Stomach (tissue), 9 donors: ENCODE results near the gene OCIAD2. TPM values are rescaled to one million over a fixed set of nuclear protein-coding genes. Genes with fewer than 3 reads are reported as not detected.

Experiments
- DNase-seq, 2 donors: peaks; one replicate each; pipeline versions ENCODE4 v3.0.0 to v3.0.0-alpha.2; 2013 to 2019
- H3K27ac ChIP-seq, 5 donors: fragments of 200-600 bp in 4 of 5; sonication (generic) in 4 of 5; one replicate each; pipeline ENCODE4 v1.5.1; 2013 to 2019; ENCODE audit warnings: mild to moderate bottlenecking in 1 of 5, moderate library complexity in 1 of 5
- H3K27me3 ChIP-seq, 3 donors: fragments of 200-600 bp; sonication (generic); one replicate each; pipeline ENCODE4 v1.5.1; 2017 to 2019; ENCODE audit warnings: mixed run types in 1 of 3
- H3K36me3 ChIP-seq, 4 donors: fragments of 200-600 bp; sonication (generic); 1 replicate in 3 of 4; 2 replicates in 1 of 4; pipeline ENCODE4 v1.5.1; 2016 to 2019
- H3K4me1 ChIP-seq, 4 donors: fragments of 200-600 bp; sonication (generic); one replicate each; pipeline ENCODE4 v1.5.1; 2016 to 2019
- H3K4me3 ChIP-seq, 4 donors: fragments of 200-600 bp; sonication (generic) in 3 of 4; one replicate each; pipeline ENCODE4 v1.5.1; 2016 to 2019; ENCODE audit warnings: mild to moderate bottlenecking in 1 of 4
- H3K9me3 ChIP-seq, 4 donors: fragments of 200-600 bp; sonication (generic); one replicate each; pipeline ENCODE4 v1.5.1; 2016 to 2019
- CTCF ChIP-seq, 7 experiments: fragments of 450-650 bp in 4 of 7; fragments of 200-600 bp in 3 of 7; sonication (generic) in 3 of 7; IDR thresholded peaks; one replicate each; pipeline ENCODE4 v1.5.1; 2016 to 2019; ENCODE audit warnings: antibody characterized with exemption in 7 of 7, control low read depth in 2 of 7, mild to moderate bottlenecking in 1 of 7
- EP300 ChIP-seq: sonication (generic); formaldehyde crosslinking; IDR thresholded peaks from one replicate; pipeline ENCODE4 v1.6.1; 2017; ENCODE audit warnings: antibody characterized with exemption
- POLR2A ChIP-seq, 4 donors: fragments of 450-650 bp; IDR thresholded peaks; one replicate each; pipeline ENCODE4 v1.6.1; 2016; ENCODE audit warnings: antibody characterized with exemption in 4 of 4, control low read depth in 2 of 4, mild to moderate bottlenecking in 1 of 4, moderate library complexity in 1 of 4
- POLR2AphosphoS5 ChIP-seq, 3 donors: sonication (generic); formaldehyde crosslinking; IDR thresholded peaks; one replicate each; pipeline ENCODE4 v1.6.1; 2016; ENCODE audit warnings: antibody characterized with exemption in 3 of 3
- WGBS, 5 donors: extraction: QIAGEN DNeasy Blood & Tissue Kit in 3 of 5; methylation state at CpG; one replicate each; pipeline versions ENCODE4 v1.1.5 to v1.1.7; 2013 to 2018; 5-methylcytosine and 5-hydroxymethylcytosine counted together
- intact Hi-C: fragments of 100-400 bp; cut with DNase I; formaldehyde crosslinking; loops from one replicate; pipeline ENCODE4 v1.15.1; 2023; ENCODE audit warnings: low total_unique reads
- polyA plus RNA-seq, 3 donors: library from polyadenylated mRNA; stranded (reverse); fragments of 200-250 nt; gene quantifications; one replicate each; pipeline ENCODE4 v1.2.3, GENCODE V29; 2013
- total RNA-seq, 5 donors: library from RNA; depleted of rRNA; stranded (reverse); fragments of >200 nt; gene quantifications; one replicate each; pipeline versions ENCODE4 v1.1.0 to v1.2.3, GENCODE V29; 2014 to 2016
- donor health status: healthy with polysubstance abuse.
- donor health status: Bipolar disorder and iron deficiency.
- donor health status: healthy.

The OCIAD2 gene
- total and polyA plus RNA-seq, 8 donors: 1.7 to 371 (median 49.7) TPM

GRCh38 chr4:48863728-48864127 lies 42.8 kb downstream of the OCIAD2 start:
- Histone ChIP-seq H3K36me3 (peaks cover 5 to 32% (median 30%) of the 10 kb centered on the region in 4 donors), H3K9me3 (peaks cover 0 to 7% (median 2%) of the 10 kb centered on the region in 4 donors), H3K27ac (no peak overlapping the region), H3K4me1 (no peaks in the 10 kb centered on the region), H3K27me3 (no peaks in the 10 kb centered on the region), H3K4me3 (no peak overlapping the region)
- 87 to 94% (median 92%) methylated on average over 4 of the region's 4 CpGs for WGBS, 5 donors
- DNase-seq: no peak
- intact Hi-C loops: no loop called here
- no peak for TF ChIP-seq EP300
- no peak for TF ChIP-seq POLR2A (IDR thresholded peaks at IDR 0.05)
- TF ChIP-seq CTCF (IDR thresholded peaks at IDR 0.05): no peak
- no peak for TF ChIP-seq POLR2AphosphoS5 (IDR thresholded peaks at IDR 0.05)

GRCh38 chr4:48862661-48863060 lies 43.9 kb downstream of the OCIAD2 start:
- DNase-seq: no peak
- intact Hi-C loops: no loop called here

GRCh38 chr4:48862038-48862437 lies 44.5 kb downstream of the OCIAD2 start:
- H3K36me3 ChIP-seq: peaks cover 14 to 49% (median 46%) of the 10 kb centered on the region in 4 donors
- WGBS, 5 donors: 81 to 88% (median 85%) methylated on average over 3 of the region's 3 CpGs
- TF ChIP-seq EP300 (no peak), CTCF (IDR thresholded peaks at IDR 0.05) (no peak), POLR2A (IDR thresholded peaks at IDR 0.05) (no peak), POLR2AphosphoS5 (IDR thresholded peaks at IDR 0.05) (no peak)
- intact Hi-C loops: no loop called here
- H3K4me3 ChIP-seq: no peak overlapping the region
- H3K27ac ChIP-seq: no peak overlapping the region
- DNase-seq: no peak
- no peaks in the 10 kb centered on the region for H3K27me3 ChIP-seq
- peaks cover 0 to 7% (median 2%) of the 10 kb centered on the region in 4 donors for H3K9me3 ChIP-seq
- no peaks in the 10 kb centered on the region for H3K4me1 ChIP-seq

More at GRCh38 chr4:48862661-48863060, 43.9 kb downstream of the OCIAD2 start:
- WGBS, 5 donors: 53 to 83% (median 72%) methylated on average over 1 of the region's 1 CpG
- H3K27me3 ChIP-seq: no peaks in the 10 kb centered on the region
- H3K4me3 ChIP-seq: no peak overlapping the region
- peaks cover 8 to 43% (median 40%) of the 10 kb centered on the region in 4 donors for H3K36me3 ChIP-seq
- peaks cover 0 to 7% (median 2%) of the 10 kb centered on the region in 4 donors for H3K9me3 ChIP-seq
- no peaks in the 10 kb centered on the region for H3K4me1 ChIP-seq
- no peak for TF ChIP-seq POLR2AphosphoS5 (IDR thresholded peaks at IDR 0.05)
- TF ChIP-seq CTCF (IDR thresholded peaks at IDR 0.05): no peak
- no peak for TF ChIP-seq POLR2A (IDR thresholded peaks at IDR 0.05)
- TF ChIP-seq EP300: no peak
- no peak overlapping the region for H3K27ac ChIP-seq

GRCh38 chr4:48858130-48858529 lies 48.4 kb downstream of the OCIAD2 start:
- Histone ChIP-seq H3K9me3 (no peaks in the 10 kb centered on the region), H3K27ac (no peak overlapping the region), H3K4me3 (no peak overlapping the region), H3K36me3 (peaks cover 18 to 85% (median 73%) of the 10 kb centered on the region in 4 donors), H3K27me3 (no peaks in the 10 kb centered on the region), H3K4me1 (no peaks in the 10 kb centered on the region)
- WGBS, 5 donors: 85 to 90% (median 89%) methylated on average over 7 of the region's 7 CpGs
- no peak for DNase-seq
- TF ChIP-seq POLR2AphosphoS5 (IDR thresholded peaks at IDR 0.05): no peak
- no peak for TF ChIP-seq EP300
- TF ChIP-seq CTCF (IDR thresholded peaks at IDR 0.05): no peak
- TF ChIP-seq POLR2A (IDR thresholded peaks at IDR 0.05): no peak
- intact Hi-C loops: no loop called here
